Calu3 (cell line): Measurements from ENCODE around the gene PHYKPL. TPM values are rescaled to one million over a fixed set of nuclear protein-coding genes. Genes with fewer than 3 reads are reported as not detected.

Experiments
- BruUV-seq: library from RNA; stranded (reverse); fragments of 400-500 nt; replicated peaks from 2 replicates; lab custom pipeline; 2021; lab: Mats Ljungman, UMichigan
- CTCF ChIA-PET: fragments of 300-600 bp; sonication (Branson Sonifier 250); formaldehyde crosslinking; loops from one replicate; lab custom pipeline; 2022; ENCODE audit warnings: antibody characterized with exemption; lab: Charles Lee
- DNase-seq: peaks from one replicate; pipeline ENCODE4 v3.0.0; 2022
- H3K27ac Mint-ChIP-seq: one replicate; pipeline ENCODE4 v1.8.0; 2022; ENCODE audit warnings: mixed read lengths; ENCODE audit not compliant: unreplicated experiment
- H3K27me3 Mint-ChIP-seq: one replicate; pipeline ENCODE4 v1.8.0; 2022; ENCODE audit warnings: mixed read lengths; ENCODE audit not compliant: unreplicated experiment
- H3K36me3 Mint-ChIP-seq: one replicate; pipeline ENCODE4 v1.8.0; 2022; ENCODE audit warnings: mild to moderate bottlenecking, moderate library complexity, mixed read lengths; ENCODE audit not compliant: insufficient read depth, unreplicated experiment
- H3K4me1 Mint-ChIP-seq: one replicate; pipeline ENCODE4 v1.8.0; 2022; ENCODE audit warnings: mild to moderate bottlenecking, low read depth, mixed read lengths; ENCODE audit not compliant: unreplicated experiment
- H3K4me3 Mint-ChIP-seq: one replicate; pipeline ENCODE4 v1.8.0; 2022; ENCODE audit warnings: mild to moderate bottlenecking, low read depth, moderate library complexity, mixed read lengths; ENCODE audit not compliant: unreplicated experiment
- H3K9me3 Mint-ChIP-seq: one replicate; pipeline ENCODE4 v1.8.0; 2022; ENCODE audit warnings: low read depth, mixed read lengths; ENCODE audit not compliant: unreplicated experiment
- intact Hi-C: fragments of 100-400 bp; cut with micrococcal nuclease; formaldehyde crosslinking; loops from one replicate; pipeline ENCODE4 v1.10.0; 2022; ENCODE audit not compliant: unreplicated experiment
- total RNA-seq: library from RNA; stranded (reverse); gene quantifications from 2 replicates; pipeline ENCODE4 v1.2.3, GENCODE V29; 2022
- TF ChIP-seq, protein P1 (sequence below): fragments of 200-600 bp; IDR thresholded peaks from one replicate; pipeline ENCODE4 v1.8.0; 2022; ENCODE audit warnings: antibody characterized with exemption; ENCODE audit not compliant: unreplicated experiment

Gene PHYKPL
- total RNA-seq, 1 experiment from 2014 or later, result 96.7 TPM

GRCh38 chr5:178177569-178177968 is 55.0 kb downstream of the PHYKPL start:
- Mint-ChIP-seq H3K27ac (no peak overlapping the region), H3K27me3 (peaks cover 20% of the 10 kb centered on the region), H3K36me3 (no peaks in the 10 kb centered on the region), H3K4me3 (no peak overlapping the region), H3K4me1 (no peaks in the 10 kb centered on the region), H3K9me3 (peaks cover 3% of the 10 kb centered on the region)
- BruUV-seq, result no TSS peak
- intact Hi-C loops, result no loop called here
- no peak for DNase-seq
- TF ChIP-seq, protein P1, sequence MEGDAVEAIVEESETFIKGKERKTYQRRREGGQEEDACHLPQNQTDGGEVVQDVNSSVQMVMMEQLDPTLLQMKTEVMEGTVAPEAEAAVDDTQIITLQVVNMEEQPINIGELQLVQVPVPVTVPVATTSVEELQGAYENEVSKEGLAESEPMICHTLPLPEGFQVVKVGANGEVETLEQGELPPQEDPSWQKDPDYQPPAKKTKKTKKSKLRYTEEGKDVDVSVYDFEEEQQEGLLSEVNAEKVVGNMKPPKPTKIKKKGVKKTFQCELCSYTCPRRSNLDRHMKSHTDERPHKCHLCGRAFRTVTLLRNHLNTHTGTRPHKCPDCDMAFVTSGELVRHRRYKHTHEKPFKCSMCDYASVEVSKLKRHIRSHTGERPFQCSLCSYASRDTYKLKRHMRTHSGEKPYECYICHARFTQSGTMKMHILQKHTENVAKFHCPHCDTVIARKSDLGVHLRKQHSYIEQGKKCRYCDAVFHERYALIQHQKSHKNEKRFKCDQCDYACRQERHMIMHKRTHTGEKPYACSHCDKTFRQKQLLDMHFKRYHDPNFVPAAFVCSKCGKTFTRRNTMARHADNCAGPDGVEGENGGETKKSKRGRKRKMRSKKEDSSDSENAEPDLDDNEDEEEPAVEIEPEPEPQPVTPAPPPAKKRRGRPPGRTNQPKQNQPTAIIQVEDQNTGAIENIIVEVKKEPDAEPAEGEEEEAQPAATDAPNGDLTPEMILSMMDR, result no peak
- CTCF ChIA-PET, result no interaction called here

- H3K4me3 Mint-ChIP-seq, result no peak overlapping the region
- DNase-seq, result no peak
- intact Hi-C loops, result no loop called here
- no peak overlapping the region for H3K27ac Mint-ChIP-seq
- H3K4me1 Mint-ChIP-seq, result no peaks in the 10 kb centered on the region
- H3K36me3 Mint-ChIP-seq, result no peaks in the 10 kb centered on the region
- H3K9me3 Mint-ChIP-seq, result peaks cover 3% of the 10 kb centered on the region
- CTCF ChIA-PET, result no interaction called here
- TF ChIP-seq, protein P1, result no peak
- peaks cover 20% of the 10 kb centered on the region for H3K27me3 Mint-ChIP-seq
- no TSS peak for BruUV-seq
Observed at GRCh38 chr5:178176791-178177190, 55.8 kb downstream of the PHYKPL start.

DNA sequence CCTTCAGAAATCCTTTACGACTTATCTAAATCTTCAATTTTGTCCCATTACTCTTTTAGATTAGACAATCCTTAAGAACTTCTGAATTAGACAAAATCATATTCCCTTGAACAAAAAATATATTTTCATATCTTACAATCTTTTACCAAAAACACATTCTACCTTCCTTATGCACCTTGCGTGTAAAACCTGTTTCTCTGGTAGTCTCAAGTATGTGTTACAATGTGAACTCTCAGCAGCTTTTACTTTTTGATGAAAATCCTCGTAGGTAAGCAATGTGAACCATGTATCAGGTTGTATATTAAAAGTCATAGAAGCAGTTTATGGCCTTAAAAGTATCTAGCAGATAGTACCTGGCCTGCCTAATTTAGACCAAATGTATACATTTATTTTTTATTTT is 58.1 kb downstream of the PHYKPL start:
- Mint-ChIP-seq H3K27ac (no peak overlapping the region), H3K4me1 (no peaks in the 10 kb centered on the region), H3K36me3 (no peaks in the 10 kb centered on the region), H3K9me3 (no peaks in the 10 kb centered on the region), H3K27me3 (peaks cover 42% of the 10 kb centered on the region), H3K4me3 (no peak overlapping the region)
- TF ChIP-seq, protein P1, result no peak
- BruUV-seq, result no TSS peak
- no peak for DNase-seq
- CTCF ChIA-PET, result no interaction called here
- intact Hi-C loops, result no loop called here

DNA sequence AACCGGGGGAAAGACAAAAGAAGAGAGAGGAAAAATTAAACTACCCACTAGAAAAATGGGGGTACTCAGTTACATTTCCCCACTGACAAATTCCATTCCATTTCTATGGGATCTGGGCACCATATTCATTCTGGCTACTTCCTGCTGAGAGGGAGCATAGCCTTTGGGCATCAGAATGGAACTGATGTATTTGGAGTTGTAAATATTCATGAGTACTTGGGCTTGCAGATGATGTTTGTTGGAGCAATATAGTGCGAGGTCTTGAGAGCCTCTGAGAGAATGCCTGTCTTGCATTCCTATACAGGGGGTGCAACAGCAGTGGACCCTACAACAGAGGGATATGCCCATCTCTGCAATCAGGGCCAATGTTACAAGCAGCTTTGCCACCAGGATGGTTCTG is 62.1 kb downstream of the PHYKPL start:
- Mint-ChIP-seq H3K4me3 (no peak overlapping the region), H3K9me3 (no peaks in the 10 kb centered on the region), H3K36me3 (no peaks in the 10 kb centered on the region), H3K27me3 (peaks cover 34% of the 10 kb centered on the region), H3K4me1 (no peaks in the 10 kb centered on the region), H3K27ac (no peak overlapping the region)
- TF ChIP-seq, protein P1, result no peak
- no TSS peak for BruUV-seq
- intact Hi-C loops, result no loop called here
- CTCF ChIA-PET, result interaction anchor here (0.6 to 0.9 kb wide), 4 partner anchors 10 to 1440 kb away, joined by 3 to 5 read pairs (median 3); no protein-coding TSS in a partner anchor
- DNase-seq, result no peak
